Liver (tissue), 9 donors: ENCODE measurements around the gene SH3RF3. TPM values are rescaled to one million over a fixed set of nuclear protein-coding genes. Genes with fewer than 3 reads are reported as not detected.

Experiments used
- DNase-seq: peaks from one replicate; pipeline ENCODE4 v3.0.0-alpha.2; 2017; ENCODE audit warnings: low spot score
- H3K27ac ChIP-seq, 2 donors: one replicate each; pipeline ENCODE4 v1.7.0; 2013; ENCODE audit warnings: inconsistent platforms in 2 of 2, low read length in 2 of 2, control low read depth in 1 of 2, low read depth in 1 of 2, mild to moderate bottlenecking in 1 of 2
- H3K27me3 ChIP-seq, 4 donors: one replicate each; pipeline versions ENCODE4 v1.6.1 to v1.7.0; 2013; ENCODE audit warnings: low read length in 3 of 4, inconsistent platforms in 1 of 4, mild to moderate bottlenecking in 1 of 4, moderate library complexity in 1 of 4; ENCODE audit not compliant: control insufficient read depth in 4 of 4, insufficient read depth in 4 of 4
- H3K36me3 ChIP-seq, 4 donors: one replicate each; pipeline versions ENCODE4 v1.6.1 to v1.7.0; 2013; ENCODE audit warnings: low read length in 3 of 4, mild to moderate bottlenecking in 3 of 4, low read depth in 1 of 4, moderate library complexity in 1 of 4; ENCODE audit not compliant: control insufficient read depth in 4 of 4, insufficient read depth in 3 of 4
- H3K4me1 ChIP-seq, 4 donors: one replicate each; pipeline versions ENCODE4 v1.6.1 to v1.7.0; 2013; ENCODE audit warnings: low read length in 3 of 4, mild to moderate bottlenecking in 3 of 4, moderate library complexity in 1 of 4; ENCODE audit not compliant: control insufficient read depth in 4 of 4, insufficient read depth in 4 of 4
- H3K4me3 ChIP-seq, 3 donors: one replicate each; pipeline versions ENCODE4 v1.6.1 to v1.7.0; 2013; ENCODE audit warnings: low read length in 3 of 3, control low read depth in 1 of 3, low read depth in 1 of 3, mild to moderate bottlenecking in 1 of 3
- H3K9ac ChIP-seq, 2 donors: one replicate each; pipeline ENCODE4 v1.7.0; 2013; ENCODE audit warnings: low read length in 2 of 2, mild to moderate bottlenecking in 2 of 2, moderate library complexity in 2 of 2, control low read depth in 1 of 2, low read depth in 1 of 2
- H3K9me3 ChIP-seq, 4 donors: one replicate each; pipeline versions ENCODE4 v1.6.1 to v1.7.0; 2013; ENCODE audit warnings: low read length in 3 of 4; ENCODE audit not compliant: control insufficient read depth in 4 of 4
- CTCF ChIP-seq: fragments of 150-350 bp; IDR thresholded peaks from 2 replicates; pipeline ENCODE4 v1.5.1; 2017; ENCODE audit warnings: improper control_type of control experiment, low read depth, low read length; ENCODE audit not compliant: missing input control
- FOXA1 ChIP-seq: IDR thresholded peaks from 2 replicates; pipeline ENCODE4 v1.6.1; 2016; ENCODE audit warnings: antibody characterized with exemption
- FOXA2 ChIP-seq: IDR thresholded peaks from 2 replicates; pipeline ENCODE4 v1.6.1; 2016; ENCODE audit warnings: antibody characterized with exemption
- GABPA ChIP-seq, 2 donors: IDR thresholded peaks in 1 of 2; conservative IDR thresholded peaks in 1 of 2; 2 replicates each; pipeline ENCODE4 v1.6.1; 2016; ENCODE audit warnings: antibody characterized with exemption in 2 of 2, mild to moderate bottlenecking in 1 of 2, moderate library complexity in 1 of 2
- HNF4A ChIP-seq, 2 donors: conservative IDR thresholded peaks; 2 replicates each; pipeline ENCODE4 v1.6.1; 2016; ENCODE audit warnings: antibody characterized with exemption in 2 of 2, mild to moderate bottlenecking in 2 of 2
- HNF4G ChIP-seq: IDR thresholded peaks from 2 replicates; pipeline ENCODE4 v1.6.1; 2016; ENCODE audit warnings: antibody characterized with exemption
- NR2F2 ChIP-seq: IDR thresholded peaks from 2 replicates; pipeline ENCODE4 v1.6.1; 2016; ENCODE audit warnings: antibody characterized with exemption
- RAD21 ChIP-seq, 2 donors: IDR thresholded peaks; 2 replicates each; pipeline ENCODE4 v1.6.1; 2016; ENCODE audit warnings: antibody characterized with exemption in 2 of 2, mild to moderate bottlenecking in 2 of 2
- REST ChIP-seq: IDR thresholded peaks from 2 replicates; pipeline ENCODE4 v1.6.1; 2016; ENCODE audit warnings: antibody characterized with exemption, mild to moderate bottlenecking
- RXRA ChIP-seq, 2 donors: IDR thresholded peaks; 2 replicates each; pipeline ENCODE4 v1.6.1; 2017 to 2018; ENCODE audit warnings: antibody characterized with exemption in 2 of 2, mild to moderate bottlenecking in 1 of 2
- TAF1 ChIP-seq: conservative IDR thresholded peaks from 2 replicates; pipeline ENCODE4 v1.6.1; 2016; ENCODE audit warnings: antibody characterized with exemption, mild to moderate bottlenecking
- WGBS: extraction: QIAGEN DNeasy Blood & Tissue Kit; methylation state at CpG from one replicate; pipeline ENCODE4 v1.1.7; 2013; 5-methylcytosine and 5-hydroxymethylcytosine counted together
- polyA plus RNA-seq, 2 donors: library from polyadenylated mRNA; stranded (reverse) in 1 of 2; unstranded in 1 of 2; fragments of 200-250 nt in 1 of 2; fragments of >200 nt in 1 of 2; fragmentation: Nextera tagmentation in 1 of 2; extraction: Ambion mirVana in 1 of 2; gene quantifications; one replicate each; pipeline versions ENCODE4 v1.2.1 to v1.2.3, GENCODE V29; 2013 to 2015
- total RNA-seq, 2 donors: library from RNA; depleted of rRNA; stranded (reverse); fragments of >200 nt; gene quantifications; one replicate each; pipeline ENCODE4 v1.2.3, GENCODE V29; 2014
- TF ChIP-seq, protein P1 (sequence below): IDR thresholded peaks from 2 replicates; pipeline ENCODE4 v1.6.1; 2016; ENCODE audit warnings: antibody characterized with exemption
- TF ChIP-seq, protein P2 (sequence below): IDR thresholded peaks from 2 replicates; pipeline ENCODE4 v1.6.1; 2016; ENCODE audit warnings: antibody characterized with exemption
- donor health status: healthy.
- donor health status: healthy.
- donor health status: healthy.
- donor health status: healthy.
- donor health status: healthy.

Gene SH3RF3
- total and polyA plus RNA-seq, 4 donors = 0.11 to 1.0 (median 0.54) TPM

GRCh38 chr2:109126501-109126860, 2.5 kb upstream of the SH3RF3 start:
- no peaks in the 10 kb centered on the region for H3K36me3 ChIP-seq
- H3K27me3 ChIP-seq = peaks cover 0 to 3% (median 1%) of the 10 kb centered on the region in 4 donors
- no peak for DNase-seq
- H3K4me3 ChIP-seq = no peak overlapping the region
- peaks cover 9 to 18% (median 14%) of the 10 kb centered on the region in 4 donors for H3K4me1 ChIP-seq
- no peaks in the 10 kb centered on the region for H3K9me3 ChIP-seq
- no peak overlapping the region for H3K27ac ChIP-seq
- no peak overlapping the region for H3K9ac ChIP-seq
- TF ChIP-seq HNF4G = no peak
- TF ChIP-seq, protein P1, sequence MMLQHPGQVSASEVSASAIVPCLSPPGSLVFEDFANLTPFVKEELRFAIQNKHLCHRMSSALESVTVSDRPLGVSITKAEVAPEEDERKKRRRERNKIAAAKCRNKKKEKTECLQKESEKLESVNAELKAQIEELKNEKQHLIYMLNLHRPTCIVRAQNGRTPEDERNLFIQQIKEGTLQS = no peak
- TF ChIP-seq CTCF = no peak
- no peak for TF ChIP-seq RXRA (IDR thresholded peaks at IDR 0.05)
- TF ChIP-seq, protein P2, sequence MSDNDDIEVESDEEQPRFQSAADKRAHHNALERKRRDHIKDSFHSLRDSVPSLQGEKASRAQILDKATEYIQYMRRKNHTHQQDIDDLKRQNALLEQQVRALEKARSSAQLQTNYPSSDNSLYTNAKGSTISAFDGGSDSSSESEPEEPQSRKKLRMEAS = no peak
- TF ChIP-seq GABPA (IDR thresholded peaks at IDR 0.05 in 1 of 2, conservative IDR thresholded peaks at IDR 0.05 in 1 of 2) = no peak
- WGBS = 89% methylated on average over 5 of the region's 5 CpGs

GRCh38 chr2:109127556-109127955, 1.4 kb upstream of the SH3RF3 start:
- WGBS = 76% methylated on average over 10 of the region's 10 CpGs
- Histone ChIP-seq H3K36me3 (no peaks in the 10 kb centered on the region), H3K9me3 (no peaks in the 10 kb centered on the region), H3K9ac (no peak overlapping the region), H3K4me1 (peaks cover 9 to 18% (median 14%) of the 10 kb centered on the region in 4 donors), H3K27ac (no peak overlapping the region), H3K4me3 (no peak overlapping the region), H3K27me3 (peaks cover 0 to 5% (median 3%) of the 10 kb centered on the region in 4 donors)
- DNase-seq = no peak
- TF ChIP-seq FOXA1 (no peak), GABPA (IDR thresholded peaks at IDR 0.05 in 1 of 2, conservative IDR thresholded peaks at IDR 0.05 in 1 of 2) (no peak), RAD21 (IDR thresholded peaks at IDR 0.05) (no peak), TAF1 (no peak), FOXA2 (no peak), HNF4G (no peak), HNF4A (conservative IDR thresholded peaks at IDR 0.05) (no peak), CTCF (no peak), NR2F2 (no peak), REST (no peak)
- TF ChIP-seq, protein P1 = no peak
